SK-N-MC (cell line): Measurements from ENCODE around the gene PDE4B.

Experiments used
- DNase-seq: peaks from one replicate; pipeline ENCODE4 v3.0.0-alpha.2; 2011; ENCODE audit warnings: low read depth, low spot score
- H3K27ac ChIP-seq: fragments of 200-600 bp; sonication (generic); 2 replicates; pipeline ENCODE4 v1.5.1; 2016; ENCODE audit warnings: mixed run types
- H3K36me3 ChIP-seq: fragments of 200-600 bp; sonication (generic); 2 replicates; pipeline ENCODE4 v1.6.1; 2017; ENCODE audit warnings: antibody characterized with exemption, low read length, mixed read lengths; ENCODE audit not compliant: insufficient read depth
- H3K4me3 ChIP-seq: fragments of 200-600 bp; sonication (generic); 2 replicates; pipeline ENCODE4 v1.5.1; 2016
- H3K9ac ChIP-seq: fragments of 200-600 bp; sonication (generic); 2 replicates; pipeline ENCODE4 v1.8.0; 2017; ENCODE audit warnings: mixed run types, mixed read lengths; ENCODE audit not compliant: insufficient read length
- H3K9me3 ChIP-seq: fragments of 200-600 bp; sonication (generic); 2 replicates; pipeline ENCODE4 v1.6.1; 2017; ENCODE audit warnings: low read depth, mild to moderate bottlenecking, antibody characterized with exemption, low read length, moderate library complexity, mixed read lengths
- EZH2 ChIP-seq: fragments of 200-600 bp; sonication (generic); IDR thresholded peaks from one replicate; pipeline ENCODE4 v1.6.1; 2017; ENCODE audit warnings: antibody characterized with exemption
- FOXP2 ChIP-seq: optimal IDR thresholded peaks from 2 replicates; pipeline ENCODE3; 2011; ENCODE audit warnings: mild to moderate bottlenecking, moderate library complexity; ENCODE audit not compliant: insufficient read depth; ENCODE audit errors: extremely low read length, control extremely low read depth
- POLR2AphosphoS5 ChIP-seq: IDR thresholded peaks from 2 replicates; pipeline ENCODE4 v1.6.1; 2012; ENCODE audit warnings: mild to moderate bottlenecking, low read depth, low read length, borderline replicate concordance

Gene PDE4B

DNA sequence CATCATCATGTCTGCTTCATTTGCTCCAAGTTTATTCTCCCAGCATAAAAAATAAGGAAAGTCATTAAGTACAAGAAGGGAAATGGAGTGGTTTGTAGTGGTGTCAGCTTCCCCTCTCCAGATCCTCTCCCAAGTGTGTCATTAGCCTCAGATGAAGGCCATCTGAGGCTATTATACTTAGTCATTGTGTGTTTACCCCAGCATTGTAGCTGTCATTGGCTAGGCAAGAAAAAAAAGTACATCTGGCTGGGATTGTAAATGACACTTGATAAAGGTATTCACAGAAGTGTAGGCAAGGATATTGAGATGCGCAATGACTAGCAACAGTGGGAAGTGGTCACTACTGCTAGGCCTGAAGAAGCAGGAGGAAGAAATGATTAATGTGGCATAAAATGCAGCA, 424.3 kb downstream of the PDE4B start:
- Histone ChIP-seq H3K9ac (no peak overlapping the region), H3K4me3 (no peak overlapping the region), H3K36me3 (no peaks in the 10 kb centered on the region), H3K27ac (no peak overlapping the region), H3K9me3 (no peaks in the 10 kb centered on the region)
- no peak for DNase-seq
- TF ChIP-seq EZH2 (no peak), FOXP2 (no peak), POLR2AphosphoS5 (no peak)

DNA sequence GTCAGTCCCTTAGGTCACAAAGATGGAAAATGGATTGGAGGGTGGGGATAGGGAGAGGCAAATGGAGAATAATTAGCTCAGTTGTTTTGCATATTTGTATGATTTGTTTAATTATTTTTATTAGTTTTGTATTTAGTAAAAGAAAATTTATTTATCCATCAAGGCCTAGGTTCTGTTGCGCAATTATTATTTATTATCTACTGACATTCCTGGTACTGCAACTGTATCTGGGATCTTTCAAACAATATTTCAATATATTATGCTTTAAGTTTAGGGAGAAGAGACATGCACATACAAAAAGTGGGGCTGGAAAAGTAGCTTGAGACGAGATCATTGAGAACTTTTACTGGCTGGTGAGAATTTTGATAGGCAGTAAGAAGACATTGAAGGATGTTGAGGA, 424.9 kb downstream of the PDE4B start:
- Histone ChIP-seq H3K9me3 (no peaks in the 10 kb centered on the region), H3K4me3 (no peak overlapping the region), H3K9ac (no peak overlapping the region), H3K27ac (no peak overlapping the region), H3K36me3 (no peaks in the 10 kb centered on the region)
- no peak for TF ChIP-seq FOXP2
- TF ChIP-seq EZH2: no peak
- no peak for TF ChIP-seq POLR2AphosphoS5
- DNase-seq: no peak

DNA sequence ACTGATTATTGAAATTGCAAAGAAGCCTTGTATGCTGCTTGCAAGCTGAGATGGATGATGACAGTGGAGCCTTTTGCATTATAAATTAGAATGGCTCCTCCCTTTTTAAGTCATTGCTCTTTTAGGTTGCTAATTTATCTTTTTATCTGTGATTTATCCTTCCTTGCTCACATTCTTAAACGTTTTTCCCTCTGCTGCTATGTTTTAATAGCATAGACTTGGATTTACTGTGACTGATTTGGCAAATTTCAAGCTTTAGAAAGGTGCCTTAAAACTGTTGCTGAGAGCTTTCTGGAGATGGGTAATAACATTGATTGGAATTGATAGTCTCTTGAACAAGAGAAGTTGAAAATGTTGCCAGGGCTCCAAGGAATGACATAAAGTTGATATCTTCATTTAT, 427.8 kb downstream of the PDE4B start:
- TF ChIP-seq POLR2AphosphoS5 (no peak), EZH2 (no peak), FOXP2 (no peak)
- no peaks in the 10 kb centered on the region for H3K36me3 ChIP-seq
- no peak for DNase-seq

DNA sequence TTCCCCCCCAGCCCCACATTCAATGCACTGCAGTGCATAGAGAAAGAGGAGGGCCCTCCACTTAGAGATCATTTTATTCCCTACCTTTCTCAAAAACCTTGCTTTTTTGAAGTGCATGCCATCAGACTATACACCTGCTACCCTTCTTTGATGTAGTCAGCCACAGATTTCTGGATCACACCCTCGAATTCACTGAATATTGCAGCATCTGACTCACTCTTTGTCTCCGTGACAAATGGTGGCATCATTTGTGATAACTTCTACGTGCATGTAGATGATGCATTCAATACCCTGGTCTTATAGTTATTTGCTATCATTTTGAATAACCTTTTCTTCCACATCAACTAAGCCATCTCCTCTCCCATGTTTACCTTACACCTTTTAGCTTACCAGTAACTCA, 431.0 kb downstream of the PDE4B start:
- no peak overlapping the region for H3K27ac ChIP-seq
- TF ChIP-seq EZH2 (no peak), POLR2AphosphoS5 (no peak), FOXP2 (no peak)
- no peak overlapping the region for H3K9ac ChIP-seq
- DNase-seq: no peak
- H3K9me3 ChIP-seq: no peaks in the 10 kb centered on the region
- no peaks in the 10 kb centered on the region for H3K36me3 ChIP-seq
- H3K4me3 ChIP-seq: no peak overlapping the region

More for the DNA sequence above, 427.8 kb downstream of the PDE4B start:
- Histone ChIP-seq H3K4me3 (no peak overlapping the region), H3K9me3 (no peaks in the 10 kb centered on the region), H3K27ac (no peak overlapping the region), H3K9ac (no peak overlapping the region)

DNA sequence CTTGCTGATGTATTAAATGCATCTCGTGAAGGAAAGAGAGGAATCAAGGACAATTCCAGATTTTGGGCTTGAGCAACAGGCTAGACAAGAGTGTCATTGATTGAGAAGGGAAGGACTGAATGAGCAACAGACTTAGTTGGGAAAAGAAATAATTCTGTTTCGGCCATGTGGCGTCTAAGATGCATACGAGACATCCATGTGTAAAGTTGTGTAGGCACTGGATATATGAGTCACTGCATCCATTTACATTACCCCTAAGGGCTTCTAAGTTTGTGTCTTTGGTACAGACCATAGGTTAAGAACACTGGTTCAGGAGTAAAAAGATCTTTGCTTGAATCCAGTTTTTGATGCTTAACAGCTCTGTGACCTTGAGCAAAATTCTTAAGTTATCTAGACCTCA, 434.3 kb downstream of the PDE4B start:
- Histone ChIP-seq H3K4me3 (no peak overlapping the region), H3K36me3 (no peaks in the 10 kb centered on the region), H3K27ac (no peak overlapping the region), H3K9ac (no peak overlapping the region), H3K9me3 (no peaks in the 10 kb centered on the region)
- no peak for DNase-seq
- TF ChIP-seq EZH2 (no peak), POLR2AphosphoS5 (no peak), FOXP2 (no peak)

DNA sequence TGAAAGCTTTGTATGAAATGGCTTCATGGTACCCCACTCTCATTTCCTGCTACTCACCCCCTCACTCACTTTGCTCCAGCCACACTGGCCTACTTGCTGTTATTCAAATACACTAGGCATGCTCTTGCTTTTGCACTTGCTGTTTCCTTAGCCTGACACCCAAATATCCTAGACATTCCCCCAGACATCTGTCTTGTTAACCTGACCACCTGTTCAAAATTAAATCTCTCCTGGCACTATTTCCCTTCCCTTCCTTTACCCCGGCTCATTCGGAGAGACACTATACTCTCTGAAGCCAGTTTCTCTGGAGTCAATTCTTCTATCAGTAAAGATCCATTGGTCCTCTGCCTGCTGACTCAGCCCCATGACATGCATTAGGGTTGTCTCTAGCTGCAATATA, 435.3 kb downstream of the PDE4B start:
- no peak overlapping the region for H3K4me3 ChIP-seq
- TF ChIP-seq EZH2: no peak
- no peak for TF ChIP-seq FOXP2
- no peak for TF ChIP-seq POLR2AphosphoS5

DNA sequence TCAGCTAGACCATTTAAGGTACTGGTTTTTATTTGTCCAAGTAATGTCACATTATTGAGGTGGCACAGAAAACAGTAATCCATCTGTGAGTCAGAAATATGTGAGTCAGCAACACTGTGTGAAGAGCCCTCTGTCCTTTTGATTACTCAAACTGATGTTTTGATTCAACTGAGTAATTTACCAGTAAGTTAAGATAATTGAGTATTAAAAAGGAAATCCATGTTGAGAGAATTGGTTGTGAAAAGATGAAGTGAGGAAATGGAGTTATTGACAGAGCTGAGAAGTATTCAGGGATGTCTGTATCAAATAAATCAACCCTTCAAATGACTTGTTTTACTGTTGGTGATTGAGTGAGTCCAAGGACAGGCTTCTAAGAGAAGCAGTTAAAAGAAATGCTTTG, 438.5 kb downstream of the PDE4B start:
- no peak overlapping the region for H3K27ac ChIP-seq
- DNase-seq: no peak
- H3K9me3 ChIP-seq: no peaks in the 10 kb centered on the region
- no peak overlapping the region for H3K4me3 ChIP-seq
- no peaks in the 10 kb centered on the region for H3K36me3 ChIP-seq
- TF ChIP-seq EZH2 (no peak), POLR2AphosphoS5 (no peak), FOXP2 (no peak)
- no peak overlapping the region for H3K9ac ChIP-seq

More for the DNA sequence above, 435.3 kb downstream of the PDE4B start:
- no peak overlapping the region for H3K27ac ChIP-seq
- no peak for DNase-seq
- H3K9ac ChIP-seq: no peak overlapping the region
- no peaks in the 10 kb centered on the region for H3K9me3 ChIP-seq
- H3K36me3 ChIP-seq: no peaks in the 10 kb centered on the region

DNA sequence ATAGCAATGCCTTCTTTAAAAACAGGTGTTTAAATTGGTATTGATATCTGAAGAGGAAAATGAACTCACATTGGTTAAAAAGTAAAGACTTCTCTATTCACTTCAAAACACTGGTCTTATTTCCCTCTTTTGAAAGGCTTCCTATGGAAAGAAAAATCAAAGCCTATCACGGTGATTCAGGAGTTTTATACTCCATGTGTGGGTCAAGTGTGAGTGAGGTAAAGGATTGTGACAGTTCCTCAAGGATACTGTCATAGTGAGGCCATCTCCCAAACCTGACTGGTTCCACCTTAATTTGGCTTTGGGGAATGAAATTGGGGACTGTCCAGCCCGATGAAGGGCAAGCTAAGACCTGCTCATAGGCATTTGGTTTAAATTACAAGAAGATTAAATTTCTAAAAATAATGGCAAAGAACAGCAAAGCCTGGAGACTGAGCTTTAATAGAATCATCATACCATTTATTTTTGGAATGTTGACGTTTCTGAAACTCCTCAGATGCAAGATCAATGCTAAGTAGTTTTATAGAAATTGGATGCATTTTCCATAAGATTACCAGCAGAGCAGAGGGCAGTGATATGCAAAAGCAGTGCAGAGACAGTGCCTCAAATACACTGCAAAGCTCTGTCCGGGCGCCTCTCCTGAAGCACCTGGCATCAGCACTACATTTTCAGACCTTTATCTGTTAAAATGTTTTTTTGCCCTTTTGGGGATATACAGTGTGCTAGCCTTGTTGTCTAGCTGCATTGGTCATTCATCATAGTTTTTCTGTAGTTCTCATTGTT, 439.2 kb downstream of the PDE4B start:
- no peaks in the 10 kb centered on the region for H3K36me3 ChIP-seq
- H3K4me3 ChIP-seq: no peak overlapping the region
- DNase-seq: no peak
- no peak overlapping the region for H3K27ac ChIP-seq
- TF ChIP-seq EZH2 (no peak), POLR2AphosphoS5 (no peak), FOXP2 (no peak)
- H3K9me3 ChIP-seq: no peaks in the 10 kb centered on the region
- H3K9ac ChIP-seq: no peak overlapping the region

DNA sequence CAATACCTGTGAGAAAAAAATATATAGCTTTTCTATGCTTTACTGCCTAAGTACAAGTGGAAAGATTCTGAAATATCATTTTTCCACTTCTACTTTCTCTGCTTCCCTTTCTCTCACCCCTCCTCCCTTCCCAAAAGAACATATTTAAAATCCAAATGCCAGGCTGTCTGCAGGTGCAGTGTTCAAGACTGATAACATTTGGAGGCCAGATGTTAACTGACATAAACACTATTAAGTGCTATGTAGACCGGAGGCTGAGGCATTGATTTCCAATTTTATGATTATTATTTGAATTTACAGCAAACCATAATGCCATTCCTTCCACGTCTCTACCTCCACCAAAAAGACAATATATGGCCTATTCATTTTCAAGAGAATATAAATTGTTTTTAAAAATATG, 444.3 kb downstream of the PDE4B start:
- no peaks in the 10 kb centered on the region for H3K36me3 ChIP-seq
- TF ChIP-seq FOXP2: no peak
- no peak for TF ChIP-seq POLR2AphosphoS5
- TF ChIP-seq EZH2: no peak
- H3K4me3 ChIP-seq: no peak overlapping the region; the same call in 1 of the 2 replicates
- no peak overlapping the region for H3K9ac ChIP-seq
- no peaks in the 10 kb centered on the region for H3K9me3 ChIP-seq
- H3K27ac ChIP-seq: no peak overlapping the region
- DNase-seq: no peak
